ENCODE results near the gene ARHGEF12.

The ARHGEF12 gene

DNA sequence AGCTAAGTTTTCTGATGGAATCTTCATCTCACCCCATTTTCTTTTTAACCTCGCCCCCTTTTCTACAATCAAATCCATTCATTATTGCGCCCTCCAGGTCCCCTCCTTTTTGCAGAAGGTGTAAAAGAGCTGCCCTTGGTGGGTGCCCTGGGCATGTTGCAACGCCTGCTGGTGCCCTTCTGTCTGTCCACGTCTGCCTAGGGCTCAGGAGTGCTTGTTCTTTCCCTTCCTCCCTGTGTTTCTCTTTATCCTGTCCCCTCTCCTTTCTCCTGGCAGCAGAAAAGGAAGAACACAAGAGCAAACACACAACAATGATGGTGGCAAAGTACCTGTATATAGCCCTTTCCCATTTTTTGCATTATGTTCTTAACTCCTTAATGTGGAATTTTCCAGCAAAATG lies 17.3 kb upstream of the ARHGEF12 start:
- no peak for DNase-seq

DNA sequence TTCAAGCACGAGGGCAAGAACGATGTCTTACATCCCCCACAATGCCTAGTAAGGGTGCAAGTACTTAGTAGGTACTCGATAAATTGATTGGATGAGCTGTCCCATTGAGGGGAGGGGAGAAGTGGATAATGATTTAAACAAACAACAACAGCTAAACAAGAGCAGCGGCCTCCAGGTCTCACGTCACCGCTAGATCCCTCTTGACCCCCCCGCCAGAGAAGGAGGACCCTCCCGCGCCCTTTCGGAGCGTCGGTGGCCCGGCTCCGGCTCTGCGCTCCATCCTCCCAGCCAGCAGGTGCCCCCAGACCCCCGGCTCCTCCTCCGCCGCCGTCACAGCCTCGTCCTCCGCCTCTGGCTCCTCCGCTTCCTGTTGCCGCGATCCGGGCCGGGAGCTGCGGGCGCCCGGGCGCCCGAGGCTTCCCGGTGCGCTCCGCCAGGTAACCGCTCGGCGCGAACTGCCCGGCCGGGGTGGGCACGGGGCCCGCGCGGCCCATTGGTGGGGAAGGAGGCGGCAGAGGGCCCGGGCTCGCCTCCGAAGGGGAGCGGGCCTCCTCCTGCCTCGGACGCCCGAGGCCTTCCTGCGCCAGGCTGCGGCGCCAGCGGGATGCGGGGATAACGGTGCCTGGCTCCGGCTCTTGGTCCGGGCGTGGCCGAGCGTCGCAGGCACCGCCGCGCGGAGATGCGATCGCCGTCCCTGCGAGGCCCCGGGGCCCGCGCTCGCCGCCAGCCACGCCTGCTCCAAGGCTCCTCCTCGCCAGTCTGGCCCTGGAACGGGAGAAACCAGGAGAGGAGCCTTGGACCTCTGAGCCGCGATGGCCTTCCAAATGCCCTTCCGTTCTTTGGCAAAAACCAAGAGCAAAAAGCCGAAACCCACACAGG lies 11.0 kb upstream of the ARHGEF12 start, which contains the start of gene TLCD5:
Gene TLCD5 (plus strand): TSS at position 368 of the 879 bp plus-strand sequence. CDS start 2,143 bp downstream, outside the sequence.
- H3K4me1 ChIP-seq (ENCODE audit: control insufficient read depth, insufficient read depth, low read depth, low read length) = peaks cover 4% of the 10 kb centered on the region
- under 1% methylated on average over 67 of the region's 84 CpGs for WGBS
- peak within 1 kb of the TSS; percentile 94 for H3K9ac ChIP-seq (ENCODE audit: low read length)
- peaks cover 7 to 20% of the 10 kb centered on the region in 2 experiments for H3K36me3 ChIP-seq (ENCODE audit: control insufficient read depth in 1 of 2, insufficient read depth in 2 of 2, low read depth in 1 of 2, low read length in 2 of 2)
- H3K4me3 ChIP-seq (ENCODE audit: insufficient read depth in 1 of 2, low read depth in 1 of 2, low read length in 2 of 2) = peak within 1 kb of the TSS; percentile 81 to 95
- no peak within 1 kb of the TSS for H2AK5ac ChIP-seq (ENCODE audit: low read length, severe bottlenecking)
- DNase-seq = peak; percentile 85
- H2BK120ac ChIP-seq (ENCODE audit: low read depth, low read length) = peak within 1 kb of the TSS; percentile 80
- peaks cover 5% of the 10 kb centered on the region for H3K79me1 ChIP-seq (replicated peaks; ENCODE audit: low read length, poor library complexity, severe bottlenecking)
- peak within 1 kb of the TSS in 1 of 2 experiments; percentile 66 for H2BK12ac ChIP-seq (ENCODE audit: low read length in 2 of 2)
- H3K14ac ChIP-seq (ENCODE audit: low read length in 2 of 2) = peak within 1 kb of the TSS in 1 of 2 experiments; percentile 100
- no peak within 1 kb of the TSS for H3K23ac ChIP-seq (ENCODE audit: low read length in 2 of 2)
- H3K4ac ChIP-seq (ENCODE audit: low read depth in 1 of 2, low read length in 2 of 2) = peak within 1 kb of the TSS; percentile 40 to 80
- H3K27ac ChIP-seq (ENCODE audit: low read length, poor library complexity, severe bottlenecking) = peak within 1 kb of the TSS; percentile 86
- no peaks in the 10 kb centered on the region for H3K9me3 ChIP-seq (ENCODE audit: control insufficient read depth, low read length)
- peak within 1 kb of the TSS; percentile 95 to 98 for H3K18ac ChIP-seq (ENCODE audit: low read depth in 1 of 2, low read length in 2 of 2)
- peak within 1 kb of the TSS; percentile 19 for H2BK15ac ChIP-seq (ENCODE audit: low read depth, poor library complexity, severe bottlenecking)
- peak within 1 kb of the TSS; percentile 90 for H2AFZ ChIP-seq (ENCODE audit: low read depth, low read length)
- H4K91ac ChIP-seq (ENCODE audit: low read length) = peak within 1 kb of the TSS; percentile 98
- no peaks in the 10 kb centered on the region for H3K27me3 ChIP-seq (ENCODE audit: control insufficient read depth in 1 of 2, insufficient read depth in 1 of 2, low read length in 2 of 2)
- peak within 1 kb of the TSS; percentile 84 for H3K4me2 ChIP-seq (ENCODE audit: low read length, poor library complexity, severe bottlenecking)
- H4K8ac ChIP-seq (ENCODE audit: low read length) = peak within 1 kb of the TSS; percentile 95
- peak within 1 kb of the TSS; percentile 72 for H2BK5ac ChIP-seq (ENCODE audit: low read depth, low read length, poor library complexity, severe bottlenecking)

More for the DNA sequence above, 17.3 kb upstream of the ARHGEF12 start:
- Histone ChIP-seq H4K91ac (ENCODE audit: low read length) (no peak overlapping the region), H3K4me1 (ENCODE audit: control insufficient read depth, insufficient read depth, low read depth, low read length) (no peaks in the 10 kb centered on the region), H3K36me3 (ENCODE audit: control insufficient read depth in 1 of 2, insufficient read depth in 2 of 2, low read depth in 1 of 2, low read length in 2 of 2) (no peaks in the 10 kb centered on the region), H3K27me3 (ENCODE audit: control insufficient read depth in 1 of 2, insufficient read depth in 1 of 2, low read length in 2 of 2) (peaks cover 0 to 23% of the 10 kb centered on the region in 2 experiments), H3K4ac (ENCODE audit: low read depth in 1 of 2, low read length in 2 of 2) (no peak overlapping the region), H4K8ac (ENCODE audit: low read length) (no peak overlapping the region), H2BK120ac (ENCODE audit: low read depth, low read length) (no peak overlapping the region), H2BK15ac (ENCODE audit: low read depth, poor library complexity, severe bottlenecking) (no peak overlapping the region), H2BK12ac (ENCODE audit: low read length in 2 of 2) (no peak overlapping the region), H2BK5ac (ENCODE audit: low read depth, low read length, poor library complexity, severe bottlenecking) (no peak overlapping the region), H3K9ac (ENCODE audit: low read length) (no peak overlapping the region), H3K27ac (ENCODE audit: low read length, poor library complexity, severe bottlenecking) (no peak overlapping the region), H3K14ac (ENCODE audit: low read length in 2 of 2) (no peak overlapping the region), H3K79me1 (replicated peaks; ENCODE audit: low read length, poor library complexity, severe bottlenecking) (no peaks in the 10 kb centered on the region), H3K18ac (ENCODE audit: low read depth in 1 of 2, low read length in 2 of 2) (no peak overlapping the region), H3K4me2 (ENCODE audit: low read length, poor library complexity, severe bottlenecking) (no peak overlapping the region), H2AFZ (ENCODE audit: low read depth, low read length) (no peak overlapping the region), H3K9me3 (ENCODE audit: control insufficient read depth, low read length) (no peaks in the 10 kb centered on the region), H3K23ac (ENCODE audit: low read length in 2 of 2) (no peak overlapping the region), H3K4me3 (ENCODE audit: insufficient read depth in 1 of 2, low read depth in 1 of 2, low read length in 2 of 2) (no peak overlapping the region), H2AK5ac (ENCODE audit: low read length, severe bottlenecking) (no peak overlapping the region)
- WGBS = 74% methylated on average over 4 of the region's 4 CpGs

DNA sequence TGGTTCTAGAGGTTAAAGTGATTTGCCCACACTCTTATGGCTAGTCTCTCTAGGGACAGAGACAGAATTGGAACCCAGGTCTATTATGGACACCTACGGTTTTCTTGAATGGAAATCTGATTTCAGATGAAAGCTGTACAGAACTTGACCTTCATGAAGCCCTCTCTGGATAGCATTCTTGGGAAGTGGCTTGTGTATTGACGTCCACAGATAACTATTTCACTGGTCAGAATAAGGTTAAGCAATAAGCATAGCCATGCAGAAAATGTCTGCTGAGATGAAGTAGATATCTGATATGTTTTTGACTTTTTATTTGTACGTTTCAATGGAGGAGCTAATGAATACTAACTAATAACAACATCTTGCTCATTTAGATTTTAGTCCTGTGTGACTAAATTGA lies 10.0 kb upstream of the ARHGEF12 start:
- Histone ChIP-seq H2BK15ac (ENCODE audit: low read depth, poor library complexity, severe bottlenecking) (no peak overlapping the region), H4K91ac (ENCODE audit: low read length) (no peak overlapping the region), H3K27ac (ENCODE audit: low read length, poor library complexity, severe bottlenecking) (peak overlapping the region; percentile 86), H2BK120ac (ENCODE audit: low read depth, low read length) (no peak overlapping the region), H2AK5ac (ENCODE audit: low read length, severe bottlenecking) (no peak overlapping the region), H3K23ac (ENCODE audit: low read length in 2 of 2) (no peak overlapping the region), H3K4ac (ENCODE audit: low read depth in 1 of 2, low read length in 2 of 2) (no peak overlapping the region), H3K79me1 (replicated peaks; ENCODE audit: low read length, poor library complexity, severe bottlenecking) (peaks cover 5% of the 10 kb centered on the region), H3K4me1 (ENCODE audit: control insufficient read depth, insufficient read depth, low read depth, low read length) (peaks cover 6% of the 10 kb centered on the region), H4K8ac (ENCODE audit: low read length) (no peak overlapping the region), H3K9ac (ENCODE audit: low read length) (peak overlapping the region; percentile 94), H3K18ac (ENCODE audit: low read depth in 1 of 2, low read length in 2 of 2) (no peak overlapping the region), H3K14ac (ENCODE audit: low read length in 2 of 2) (no peak overlapping the region), H3K4me2 (ENCODE audit: low read length, poor library complexity, severe bottlenecking) (peak overlapping the region; percentile 84), H3K36me3 (ENCODE audit: control insufficient read depth in 1 of 2, insufficient read depth in 2 of 2, low read depth in 1 of 2, low read length in 2 of 2) (peaks cover 9 to 30% of the 10 kb centered on the region in 2 experiments), H2AFZ (ENCODE audit: low read depth, low read length) (no peak overlapping the region), H3K4me3 (ENCODE audit: insufficient read depth in 1 of 2, low read depth in 1 of 2, low read length in 2 of 2) (peak overlapping the region in 1 of 2 experiments; percentile 81), H2BK5ac (ENCODE audit: low read depth, low read length, poor library complexity, severe bottlenecking) (no peak overlapping the region), H3K9me3 (ENCODE audit: control insufficient read depth, low read length) (no peaks in the 10 kb centered on the region), H2BK12ac (ENCODE audit: low read length in 2 of 2) (no peak overlapping the region), H3K27me3 (ENCODE audit: control insufficient read depth in 1 of 2, insufficient read depth in 1 of 2, low read length in 2 of 2) (no peaks in the 10 kb centered on the region)
- DNase-seq = peak; percentile 85
- WGBS = 69% methylated on average over 2 of the region's 3 CpGs

DNA sequence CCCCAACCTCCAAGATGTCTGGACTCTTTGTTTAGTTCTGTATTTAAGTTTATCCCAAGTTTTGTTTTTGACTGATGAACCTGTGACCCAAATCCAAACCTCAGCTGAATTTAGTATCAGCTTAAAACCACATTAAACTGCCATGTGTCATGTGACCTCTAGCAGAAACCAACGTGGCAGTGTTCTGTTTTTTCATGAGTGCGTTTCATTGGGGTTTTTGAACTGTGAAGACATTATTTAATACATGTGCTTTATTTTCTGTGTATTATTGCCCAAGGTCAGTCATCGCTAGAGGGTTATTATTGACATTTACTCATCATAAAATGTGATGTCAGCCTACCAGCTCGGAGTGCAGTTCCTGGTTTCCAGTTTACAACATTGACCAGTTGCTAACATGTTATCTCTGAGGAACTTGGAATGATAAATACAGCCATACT lies 9.3 kb upstream of the ARHGEF12 start:
- Histone ChIP-seq H3K4me2 (ENCODE audit: low read length, poor library complexity, severe bottlenecking) (no peak overlapping the region), H3K79me1 (replicated peaks; ENCODE audit: low read length, poor library complexity, severe bottlenecking) (peaks cover 5% of the 10 kb centered on the region), H2BK5ac (ENCODE audit: low read depth, low read length, poor library complexity, severe bottlenecking) (no peak overlapping the region), H3K4me3 (ENCODE audit: insufficient read depth in 1 of 2, low read depth in 1 of 2, low read length in 2 of 2) (peak overlapping the region in 1 of 2 experiments; percentile 81), H3K36me3 (ENCODE audit: control insufficient read depth in 1 of 2, insufficient read depth in 2 of 2, low read depth in 1 of 2, low read length in 2 of 2) (peaks cover 9 to 31% of the 10 kb centered on the region in 2 experiments), H4K91ac (ENCODE audit: low read length) (no peak overlapping the region), H3K18ac (ENCODE audit: low read depth in 1 of 2, low read length in 2 of 2) (no peak overlapping the region), H3K27me3 (ENCODE audit: control insufficient read depth in 1 of 2, insufficient read depth in 1 of 2, low read length in 2 of 2) (no peaks in the 10 kb centered on the region), H3K14ac (ENCODE audit: low read length in 2 of 2) (no peak overlapping the region), H3K9ac (ENCODE audit: low read length) (peak overlapping the region; percentile 94), H4K8ac (ENCODE audit: low read length) (no peak overlapping the region), H3K9me3 (ENCODE audit: control insufficient read depth, low read length) (no peaks in the 10 kb centered on the region), H3K27ac (ENCODE audit: low read length, poor library complexity, severe bottlenecking) (peak overlapping the region; percentile 18), H3K23ac (ENCODE audit: low read length in 2 of 2) (no peak overlapping the region), H2BK12ac (ENCODE audit: low read length in 2 of 2) (no peak overlapping the region), H2BK120ac (ENCODE audit: low read depth, low read length) (no peak overlapping the region), H2BK15ac (ENCODE audit: low read depth, poor library complexity, severe bottlenecking) (no peak overlapping the region), H3K4me1 (ENCODE audit: control insufficient read depth, insufficient read depth, low read depth, low read length) (peaks cover 6% of the 10 kb centered on the region), H2AFZ (ENCODE audit: low read depth, low read length) (no peak overlapping the region), H2AK5ac (ENCODE audit: low read length, severe bottlenecking) (no peak overlapping the region), H3K4ac (ENCODE audit: low read depth in 1 of 2, low read length in 2 of 2) (no peak overlapping the region)
- peak; percentile 58 for DNase-seq
- WGBS = 49% methylated on average over 2 of the region's 4 CpGs

All from mesenchymal stem cell (in vitro differentiated cells and primary cell).